ENCODE measurements around the gene ZFP69B.
"Not testable (repeated sequence)": the region's sequence is repeated elsewhere in the genome, so short reads cannot be mapped to it uniquely, and the experiment has no call there.

Gene ZFP69B

GRCh38 chr1:40438391-40439015, 11.8 kb upstream of the ZFP69B start:
- DNase-seq = peak; percentile 75

GRCh38 chr1:40439247-40439646, 11.0 kb upstream of the ZFP69B start:
- peak; percentile 85 for DNase-seq

GRCh38 chr1:40450495-40451237, 390 bp downstream of the ZFP69B start:
- no peak for DNase-seq

GRCh38 chr1:40451238-40451585, 936 bp downstream of the ZFP69B start:
- no peak for DNase-seq

GRCh38 chr1:40454873-40455272, 4.6 kb downstream of the ZFP69B start:
- DNase-seq = no peak

GRCh38 chr1:40462956-40463590, 12.8 kb downstream of the ZFP69B start:
- DNase-seq = no peak

- DNase-seq = no peak
Observed at GRCh38 chr1:40469327-40469726, 19.1 kb downstream of the ZFP69B start.

- DNase-seq = no peak
Observed at GRCh38 chr1:40475268-40475667, 25.0 kb downstream of the ZFP69B start.

GRCh38 chr1:40476924-40477677, 26.8 kb downstream of the ZFP69B start, which contains the start of gene ZFP69:
ZFP69 (plus strand) TSS chr1:40477290; CDS start chr1:40479362, 2,072 bp downstream.
- peak; percentile 99 for DNase-seq

- DNase-seq = peak; percentile 69
Observed at GRCh38 chr1:40477678-40478053, 27.4 kb downstream of the ZFP69B start.

- DNase-seq = no peak
Observed at GRCh38 chr1:40478276-40478675, 28.0 kb downstream of the ZFP69B start.

- no peak for DNase-seq
Observed at GRCh38 chr1:40479156-40479555, 28.9 kb downstream of the ZFP69B start.

- DNase-seq = no peak
Observed at GRCh38 chr1:40495315-40495903, 45.1 kb downstream of the ZFP69B start.

- not testable (repeated sequence) for DNase-seq
Observed at GRCh38 chr1:40502651-40503050, 52.4 kb downstream of the ZFP69B start.

GRCh38 chr1:40507973-40508372, 57.7 kb downstream of the ZFP69B start:
- DNase-seq = no peak

GRCh38 chr1:40508375-40509341, 58.4 kb downstream of the ZFP69B start, which contains the start of gene EXO5:
EXO5 (plus strand) TSS chr1:40508767; CDS start chr1:40514545, 5,778 bp downstream.
- peak; percentile 99 for DNase-seq

All from NCI-H2029 (cell line).